GM12878 (cell line): Measurements from ENCODE around the gene TRMT10C.

Experiments
- BCLAF1 ChIP-seq: fragments of 450-650 bp; IDR thresholded peaks from 2 replicates; pipeline ENCODE4 v1.6.1; 2017; ENCODE audit warnings: antibody characterized with exemption, mild to moderate bottlenecking, moderate library complexity
- EED ChIP-seq: sonication (generic); IDR thresholded peaks from 2 replicates; pipeline ENCODE4 v1.6.1; 2016; ENCODE audit warnings: antibody characterized with exemption, low read depth
- ESRRA ChIP-seq: IDR thresholded peaks from 2 replicates; pipeline ENCODE4 v1.6.1; 2012; ENCODE audit warnings: mild to moderate bottlenecking, low read length, improper control_type of control experiment
- EZH2 ChIP-seq: IDR thresholded peaks from 2 replicates; pipeline ENCODE4 v1.6.1; 2012; ENCODE audit warnings: low read depth, mild to moderate bottlenecking, control low read depth, inconsistent platforms, low read length, borderline replicate concordance; ENCODE audit not compliant: control insufficient read depth
- HCFC1 ChIP-seq: fragments of 150-350 bp; IDR thresholded peaks from 2 replicates; pipeline ENCODE4 v1.6.1; 2014; ENCODE audit warnings: low read length
- MAX ChIP-seq: IDR thresholded peaks from 2 replicates; pipeline ENCODE4 v1.6.1; 2012; ENCODE audit warnings: low read depth, low read length, improper control_type of control experiment
- POLR2A ChIP-seq: IDR thresholded peaks from 2 replicates; pipeline ENCODE4 v1.6.1; 2011; ENCODE audit warnings: low read depth, mild to moderate bottlenecking, low read length
- POLR2AphosphoS2 ChIP-seq: IDR thresholded peaks from 2 replicates; pipeline ENCODE4 v1.6.1; 2011; ENCODE audit warnings: low read depth, mild to moderate bottlenecking, low read length, improper control_type of control experiment, moderate library complexity
- SIN3A ChIP-seq: IDR thresholded peaks from 2 replicates; pipeline ENCODE4 v1.6.1; 2012; ENCODE audit warnings: low read depth, low read length, improper control_type of control experiment
- USF1 ChIP-seq: IDR thresholded peaks from 2 replicates; pipeline ENCODE4 v1.6.1; 2011; ENCODE audit warnings: borderline replicate concordance, low read depth, mild to moderate bottlenecking, moderate library complexity, mixed read lengths, low read length; ENCODE audit not compliant: insufficient read depth; ENCODE audit errors: extremely low read length
- TF ChIP-seq, protein P1 (sequence below), 3 experiments: IDR thresholded peaks in 2 of 3; conservative IDR thresholded peaks in 1 of 3; 2 replicates each; pipeline ENCODE4 v1.5.1; 2011; ENCODE audit warnings: low read depth in 3 of 3, low read length in 3 of 3, mild to moderate bottlenecking in 3 of 3, control low read depth in 2 of 3, moderate library complexity in 2 of 3, inconsistent platforms in 1 of 3, mixed read lengths in 1 of 3; ENCODE audit not compliant: control insufficient read depth in 2 of 3, insufficient read depth in 1 of 3; ENCODE audit errors: extremely low read depth in 1 of 3

DNA sequence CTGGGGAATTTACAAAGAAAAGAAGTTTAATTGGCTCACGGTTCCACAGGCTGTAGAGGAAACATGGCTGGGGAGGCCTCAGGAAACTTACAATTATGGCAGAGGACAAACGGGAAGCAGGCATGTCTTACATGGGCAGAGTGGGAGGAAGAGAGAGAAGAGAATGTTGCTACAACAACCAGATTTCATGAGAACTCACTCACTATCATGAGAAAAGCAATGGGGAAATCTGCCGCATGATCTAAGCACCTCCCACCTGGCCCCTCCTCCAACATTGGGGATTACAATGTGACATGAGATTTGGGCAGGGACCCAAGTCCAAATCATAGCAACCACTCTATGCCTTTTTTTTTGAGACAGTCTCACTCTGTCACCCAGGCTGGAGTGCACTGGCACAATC lies 41.1 kb downstream of the TRMT10C start:
- TF ChIP-seq POLR2A (no peak), POLR2AphosphoS2 (no peak), EZH2 (no peak), BCLAF1 (no peak), EED (no peak), SIN3A (no peak), USF1 (no peak), HCFC1 (no peak), ESRRA (no peak), MAX (no peak)
- TF ChIP-seq, protein P1, sequence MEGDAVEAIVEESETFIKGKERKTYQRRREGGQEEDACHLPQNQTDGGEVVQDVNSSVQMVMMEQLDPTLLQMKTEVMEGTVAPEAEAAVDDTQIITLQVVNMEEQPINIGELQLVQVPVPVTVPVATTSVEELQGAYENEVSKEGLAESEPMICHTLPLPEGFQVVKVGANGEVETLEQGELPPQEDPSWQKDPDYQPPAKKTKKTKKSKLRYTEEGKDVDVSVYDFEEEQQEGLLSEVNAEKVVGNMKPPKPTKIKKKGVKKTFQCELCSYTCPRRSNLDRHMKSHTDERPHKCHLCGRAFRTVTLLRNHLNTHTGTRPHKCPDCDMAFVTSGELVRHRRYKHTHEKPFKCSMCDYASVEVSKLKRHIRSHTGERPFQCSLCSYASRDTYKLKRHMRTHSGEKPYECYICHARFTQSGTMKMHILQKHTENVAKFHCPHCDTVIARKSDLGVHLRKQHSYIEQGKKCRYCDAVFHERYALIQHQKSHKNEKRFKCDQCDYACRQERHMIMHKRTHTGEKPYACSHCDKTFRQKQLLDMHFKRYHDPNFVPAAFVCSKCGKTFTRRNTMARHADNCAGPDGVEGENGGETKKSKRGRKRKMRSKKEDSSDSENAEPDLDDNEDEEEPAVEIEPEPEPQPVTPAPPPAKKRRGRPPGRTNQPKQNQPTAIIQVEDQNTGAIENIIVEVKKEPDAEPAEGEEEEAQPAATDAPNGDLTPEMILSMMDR (IDR thresholded peaks at IDR 0.05 in 2 of 3, conservative IDR thresholded peaks at IDR 0.05 in 1 of 3; ENCODE audit: control insufficient read depth in 2 of 3, extremely low read depth in 1 of 3, insufficient read depth in 1 of 3, low read depth in 3 of 3, low read length in 3 of 3), result no peak
